Measurements from ENCODE around the gene WDR64.

DNA sequence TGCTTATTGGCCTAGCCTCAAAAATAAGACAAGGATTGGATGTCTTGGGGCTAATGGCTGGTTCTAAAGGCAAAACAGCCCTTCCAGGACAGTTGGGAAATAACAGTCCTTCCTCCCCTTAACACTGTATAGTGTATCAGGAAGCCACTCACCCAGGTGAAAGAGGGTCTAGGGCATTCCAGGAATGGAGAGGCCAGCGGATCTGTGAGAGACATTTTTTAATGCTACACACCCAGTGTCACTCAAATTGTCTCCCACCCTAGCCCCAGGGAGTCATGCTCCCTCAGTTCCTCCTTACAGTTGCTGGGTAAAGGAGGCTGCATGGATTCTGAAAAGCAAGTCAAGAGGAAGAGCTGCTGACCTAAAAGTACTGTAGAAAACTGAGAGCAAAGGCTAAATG, 171.8 kb downstream of the WDR64 start:
- TF ChIP-seq, protein P1, sequence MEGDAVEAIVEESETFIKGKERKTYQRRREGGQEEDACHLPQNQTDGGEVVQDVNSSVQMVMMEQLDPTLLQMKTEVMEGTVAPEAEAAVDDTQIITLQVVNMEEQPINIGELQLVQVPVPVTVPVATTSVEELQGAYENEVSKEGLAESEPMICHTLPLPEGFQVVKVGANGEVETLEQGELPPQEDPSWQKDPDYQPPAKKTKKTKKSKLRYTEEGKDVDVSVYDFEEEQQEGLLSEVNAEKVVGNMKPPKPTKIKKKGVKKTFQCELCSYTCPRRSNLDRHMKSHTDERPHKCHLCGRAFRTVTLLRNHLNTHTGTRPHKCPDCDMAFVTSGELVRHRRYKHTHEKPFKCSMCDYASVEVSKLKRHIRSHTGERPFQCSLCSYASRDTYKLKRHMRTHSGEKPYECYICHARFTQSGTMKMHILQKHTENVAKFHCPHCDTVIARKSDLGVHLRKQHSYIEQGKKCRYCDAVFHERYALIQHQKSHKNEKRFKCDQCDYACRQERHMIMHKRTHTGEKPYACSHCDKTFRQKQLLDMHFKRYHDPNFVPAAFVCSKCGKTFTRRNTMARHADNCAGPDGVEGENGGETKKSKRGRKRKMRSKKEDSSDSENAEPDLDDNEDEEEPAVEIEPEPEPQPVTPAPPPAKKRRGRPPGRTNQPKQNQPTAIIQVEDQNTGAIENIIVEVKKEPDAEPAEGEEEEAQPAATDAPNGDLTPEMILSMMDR (optimal IDR thresholded peaks at IDR 0.05 in 1 of 3, IDR thresholded peaks at IDR 0.05 in 1 of 3, conservative IDR thresholded peaks at IDR 0.05 in 1 of 3; ENCODE audit: extremely low read depth in 1 of 3, insufficient read depth in 2 of 3, low read length in 3 of 3) = no peak
- no peak for TF ChIP-seq EZH2 (IDR thresholded peaks at IDR 0.05; ENCODE audit: low read length)
